Esophagus mucosa (tissue), 1 donor: ENCODE data around the gene PIM3. TPM values are rescaled to one million over a fixed set of nuclear protein-coding genes. Genes with fewer than 3 reads are reported as not detected.
A peak's percentile ranks its signal among the peaks of the same experiment; 100 is the strongest.

ENCODE experiments used
- ATAC-seq: fragments of 200-7000 bp; cut with Tn5 transposase; one replicate; pipeline ENCODE4 v1.9.1; 2020
- total RNA-seq: library from RNA; stranded (reverse); gene quantifications from one replicate; pipeline ENCODE4 v1.2.4, GENCODE V29; 2023
- donor health status: DM: yes; HTN: yes; CAD: no.

Gene PIM3
- total RNA-seq, 1 donor from 2014 or later, result 50.5 TPM

DNA sequence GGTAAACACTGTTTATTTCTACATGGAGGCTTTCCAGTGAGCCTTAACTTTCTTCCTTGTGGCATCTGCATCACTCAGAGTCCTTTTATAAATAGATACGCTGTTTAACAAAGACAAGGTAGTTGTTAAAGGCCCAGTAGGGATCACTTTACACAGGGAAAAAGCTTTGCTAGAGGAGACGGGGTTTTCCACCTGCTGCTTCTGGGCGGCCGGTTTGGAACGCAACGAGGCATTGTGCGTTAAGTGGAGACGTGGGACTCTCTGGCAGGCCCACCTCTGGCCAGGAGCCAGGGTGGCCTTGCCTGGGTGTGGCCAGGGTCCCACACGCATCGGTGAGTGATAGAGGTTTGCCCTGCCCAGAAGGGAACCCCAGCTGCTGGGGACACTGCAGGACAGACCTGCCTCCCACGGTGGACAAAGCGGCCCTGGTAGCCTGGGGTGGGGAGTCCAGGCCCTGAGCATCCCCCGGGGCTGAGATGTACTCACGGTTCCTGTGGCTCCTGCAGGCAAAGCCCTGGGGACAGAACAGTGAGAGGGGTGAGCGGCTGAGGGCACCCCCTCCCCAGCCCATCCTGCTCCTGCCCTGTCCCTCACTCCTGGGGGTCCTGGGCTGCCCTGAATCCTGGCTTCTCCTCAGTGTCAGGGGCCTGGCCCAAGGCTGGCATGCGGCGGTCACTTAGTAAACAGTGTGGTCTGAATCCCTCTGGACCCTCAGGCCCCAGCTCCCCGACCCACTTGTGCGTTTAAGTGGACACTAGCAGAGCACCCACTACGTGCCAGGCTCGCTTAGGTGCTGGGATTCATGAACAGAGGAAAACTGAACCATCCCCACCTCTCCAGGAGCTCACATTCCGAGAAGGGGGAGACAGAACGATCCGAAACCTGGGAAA is 47.8 kb downstream of the PIM3 start:
- ATAC-seq, result no peak

DNA sequence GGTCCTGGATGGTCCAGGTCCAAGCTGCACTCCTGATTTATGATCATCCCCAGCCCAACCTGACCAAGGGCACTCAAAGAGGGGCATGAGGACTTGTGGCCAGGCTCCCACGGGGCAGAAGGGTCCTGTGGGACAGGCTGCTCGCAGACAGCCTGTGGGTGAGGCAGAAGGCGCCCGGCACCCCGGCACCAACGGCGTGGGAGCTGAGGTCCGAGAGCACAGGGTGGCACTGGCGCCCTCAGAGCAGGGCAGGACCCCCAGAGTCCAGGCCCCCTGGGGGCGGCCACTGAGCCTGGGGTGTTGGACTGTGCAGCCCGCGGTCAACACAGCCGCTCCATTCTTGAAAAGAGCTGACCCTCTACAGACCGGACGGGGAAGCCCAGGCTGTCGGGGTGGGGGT is 48.7 kb downstream of the PIM3 start:
- no peak for ATAC-seq

GRCh38 chr22:50009765-50010675 is 49.4 kb downstream of the PIM3 start:
- ATAC-seq, result peak; percentile 37

GRCh38 chr22:50010676-50011446 is 50.3 kb downstream of the PIM3 start:
- no peak for ATAC-seq

DNA sequence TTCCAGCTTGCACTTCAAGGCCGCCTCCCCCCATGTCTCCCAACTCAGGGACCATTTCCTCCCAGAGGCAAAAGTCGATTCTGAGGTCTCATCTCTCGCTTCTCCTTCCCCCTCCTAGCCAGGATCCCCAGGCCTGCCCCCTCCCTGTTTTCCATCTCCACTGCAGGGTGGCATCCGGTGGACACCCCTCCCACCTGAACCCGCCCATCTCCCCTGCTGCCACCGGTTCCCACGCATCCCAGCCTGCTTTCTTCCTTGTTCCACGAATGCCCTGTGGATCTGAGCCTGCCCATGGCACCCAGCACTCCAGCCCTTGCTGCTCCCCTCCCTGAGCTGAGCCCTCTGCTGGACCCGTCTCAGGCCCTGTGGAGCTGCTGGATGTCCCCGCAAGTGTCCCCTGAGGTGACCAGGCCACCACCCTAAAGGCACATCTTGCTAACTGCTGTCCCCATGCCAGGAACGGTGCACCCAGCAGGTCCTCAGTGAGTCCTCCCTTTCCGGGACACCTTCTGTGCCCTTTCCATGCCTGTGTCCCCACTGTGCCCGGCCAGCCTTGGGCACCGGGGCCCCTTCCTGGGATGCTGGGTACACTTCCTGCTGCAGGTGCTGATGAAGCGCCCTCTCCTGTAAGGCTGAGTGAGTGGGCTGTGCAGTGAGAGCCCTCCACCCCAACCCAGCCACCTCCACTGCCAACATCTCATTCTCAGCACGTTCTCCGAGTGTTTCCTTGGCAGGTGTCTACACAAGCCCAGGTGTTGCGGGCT is 51.1 kb downstream of the PIM3 start:
- ATAC-seq, result no peak

DNA sequence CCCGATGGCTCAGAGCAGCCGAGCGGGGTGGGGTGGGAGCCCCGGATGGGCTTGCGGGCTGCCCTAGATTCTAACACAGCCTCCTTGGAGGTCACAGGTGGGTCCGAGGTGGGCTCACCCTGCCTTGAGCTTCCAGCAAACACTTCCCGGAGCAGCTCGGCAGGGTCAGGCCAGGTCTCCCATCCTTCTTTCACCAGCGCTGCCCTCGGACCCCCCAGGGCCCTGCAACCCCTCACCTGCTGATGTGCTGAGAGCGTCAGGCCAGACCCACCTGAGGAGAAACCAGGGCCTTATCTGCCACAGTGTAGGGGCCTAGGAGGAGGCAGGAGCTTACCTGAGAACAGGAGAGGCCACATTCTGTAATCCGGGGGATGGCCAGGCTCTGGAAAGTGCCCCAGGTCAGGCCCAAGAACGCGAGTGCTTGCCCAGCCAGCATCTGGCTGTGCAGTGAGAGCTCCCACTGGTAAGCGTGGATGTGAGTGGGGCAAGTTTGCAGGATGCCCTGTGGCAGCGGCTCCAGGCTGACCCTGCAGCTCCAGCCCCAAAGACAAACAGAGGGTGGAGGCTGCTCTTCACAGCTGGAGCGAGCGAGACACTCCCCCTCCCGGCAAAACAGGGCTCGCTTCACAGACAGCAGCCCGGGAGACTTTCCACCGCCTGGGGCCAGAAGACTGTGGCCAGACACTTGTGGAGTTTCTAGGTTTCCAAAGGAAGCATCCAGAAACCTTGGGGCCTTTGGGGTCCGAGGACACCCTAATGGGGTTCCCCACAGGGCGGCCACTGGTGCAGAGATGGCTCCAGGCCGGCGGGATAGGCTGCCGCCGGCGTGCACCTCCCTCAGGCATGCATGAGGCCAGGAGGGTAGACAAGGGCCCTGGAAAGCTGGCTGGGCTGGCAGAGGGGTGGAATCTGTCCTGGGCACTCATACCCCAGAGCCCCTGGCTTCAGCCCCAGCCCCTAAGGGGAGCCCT is 51.9 kb downstream of the PIM3 start, which contains the start of gene IL17REL:
IL17REL (minus strand) TSS at position 555 of the 971 bp plus-strand sequence; CDS start at position 436, 119 bp downstream.
- ATAC-seq, result no peak

Other genes starting within 250 kb of the PIM3 start
- gene BRD1, start 132.9 kb upstream of the PIM3 start, total RNA-seq, result 23.8 TPM
- gene ZBED4, start 106.9 kb upstream of the PIM3 start, total RNA-seq, result 9.0 TPM
- 10.1 TPM for gene ALG12, start 42.3 kb upstream of the PIM3 start, total RNA-seq
- 25.5 TPM for gene CRELD2, start 42.1 kb upstream of the PIM3 start, total RNA-seq
- not detected for gene IL17REL, start 52.0 kb downstream of the PIM3 start, total RNA-seq
- not detected for gene TTLL8, start 97.5 kb downstream of the PIM3 start, total RNA-seq
- gene MLC1, start 124.7 kb downstream of the PIM3 start, total RNA-seq, result not detected
- 0.12 TPM for gene MOV10L1, start 129.2 kb downstream of the PIM3 start, total RNA-seq
- 0.92 TPM for gene PANX2, start 210.0 kb downstream of the PIM3 start, total RNA-seq
- gene TRABD, start 225.1 kb downstream of the PIM3 start, total RNA-seq, result 32.6 TPM
- 13.3 TPM for gene SELENOO, start 240.2 kb downstream of the PIM3 start, total RNA-seq